ENCODE measurements around the gene LTBP4.
A peak's percentile ranks its signal among the peaks of the same experiment; 100 is the strongest.

LTBP4 gene

DNA sequence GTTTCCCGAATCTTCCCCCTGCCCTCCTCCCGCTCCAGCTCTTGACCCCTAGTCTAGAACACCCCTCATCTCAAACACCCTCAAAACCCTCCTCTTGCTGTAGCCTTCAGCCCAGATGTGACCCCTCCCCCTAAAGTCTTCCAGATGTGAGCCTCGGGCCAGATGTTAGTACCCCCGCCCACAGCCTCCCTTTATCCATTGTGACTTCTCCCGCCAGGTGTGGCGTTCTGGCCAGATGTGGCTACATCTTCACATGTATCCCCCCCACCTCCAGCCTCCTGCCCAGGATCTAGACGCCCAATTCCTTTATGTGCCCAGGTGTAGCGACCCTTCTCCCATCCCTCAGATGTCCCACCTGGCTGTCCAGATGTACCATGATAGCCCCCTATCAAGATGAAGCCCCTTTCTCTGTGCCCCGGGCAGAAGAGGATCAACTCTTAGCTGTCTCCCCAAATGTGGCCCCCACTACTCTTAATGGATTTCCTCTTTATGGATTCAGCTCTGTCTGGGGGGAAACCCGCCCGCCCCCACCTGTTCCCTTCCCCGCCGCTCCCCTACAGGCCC is 517 bp upstream of the LTBP4 start (continued):
- TF ChIP-seq GFI1B (tag by site-specific recombination; IDR thresholded peaks at IDR 0.05): no peak
- TF ChIP-seq ZNF626 (tag by site-specific recombination; IDR thresholded peaks at IDR 0.05): no peak
- peak; percentile 45; the same call in 1 of the 2 replicates for TF ChIP-seq KLF8 (tag by site-specific recombination; IDR thresholded peaks at IDR 0.05)
- no peak for TF ChIP-seq ZNF391 (tag by site-specific recombination; IDR thresholded peaks at IDR 0.05; ENCODE audit: borderline replicate concordance, low read depth)
- TF ChIP-seq ZNF776 (tag by site-specific recombination; IDR thresholded peaks at IDR 0.05; ENCODE audit: borderline replicate concordance): no peak
- TF ChIP-seq ZNF48 (tag by site-specific recombination; IDR thresholded peaks at IDR 0.05): no peak
- TF ChIP-seq, protein P1, sequence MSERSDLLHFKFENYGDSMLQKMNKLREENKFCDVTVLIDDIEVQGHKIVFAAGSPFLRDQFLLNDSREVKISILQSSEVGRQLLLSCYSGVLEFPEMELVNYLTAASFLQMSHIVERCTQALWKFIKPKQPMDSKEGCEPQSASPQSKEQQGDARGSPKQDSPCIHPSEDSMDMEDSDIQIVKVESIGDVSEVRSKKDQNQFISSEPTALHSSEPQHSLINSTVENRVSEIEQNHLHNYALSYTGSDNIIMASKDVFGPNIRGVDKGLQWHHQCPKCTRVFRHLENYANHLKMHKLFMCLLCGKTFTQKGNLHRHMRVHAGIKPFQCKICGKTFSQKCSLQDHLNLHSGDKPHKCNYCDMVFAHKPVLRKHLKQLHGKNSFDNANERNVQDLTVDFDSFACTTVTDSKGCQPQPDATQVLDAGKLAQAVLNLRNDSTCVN (tag by site-specific recombination; optimal IDR thresholded peaks at IDR 0.05): no peak
- TF ChIP-seq ZNF140 (tag by site-specific recombination; IDR thresholded peaks at IDR 0.05): no peak
- TF ChIP-seq, protein P2, sequence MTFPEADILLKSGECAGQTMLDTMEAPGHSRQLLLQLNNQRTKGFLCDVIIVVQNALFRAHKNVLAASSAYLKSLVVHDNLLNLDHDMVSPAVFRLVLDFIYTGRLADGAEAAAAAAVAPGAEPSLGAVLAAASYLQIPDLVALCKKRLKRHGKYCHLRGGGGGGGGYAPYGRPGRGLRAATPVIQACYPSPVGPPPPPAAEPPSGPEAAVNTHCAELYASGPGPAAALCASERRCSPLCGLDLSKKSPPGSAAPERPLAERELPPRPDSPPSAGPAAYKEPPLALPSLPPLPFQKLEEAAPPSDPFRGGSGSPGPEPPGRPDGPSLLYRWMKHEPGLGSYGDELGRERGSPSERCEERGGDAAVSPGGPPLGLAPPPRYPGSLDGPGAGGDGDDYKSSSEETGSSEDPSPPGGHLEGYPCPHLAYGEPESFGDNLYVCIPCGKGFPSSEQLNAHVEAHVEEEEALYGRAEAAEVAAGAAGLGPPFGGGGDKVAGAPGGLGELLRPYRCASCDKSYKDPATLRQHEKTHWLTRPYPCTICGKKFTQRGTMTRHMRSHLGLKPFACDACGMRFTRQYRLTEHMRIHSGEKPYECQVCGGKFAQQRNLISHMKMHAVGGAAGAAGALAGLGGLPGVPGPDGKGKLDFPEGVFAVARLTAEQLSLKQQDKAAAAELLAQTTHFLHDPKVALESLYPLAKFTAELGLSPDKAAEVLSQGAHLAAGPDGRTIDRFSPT (tag by site-specific recombination; IDR thresholded peaks at IDR 0.05): no peak
- TF ChIP-seq ZNF677 (tag by site-specific recombination; IDR thresholded peaks at IDR 0.05): no peak
- TF ChIP-seq ZSCAN5A (tag by site-specific recombination; IDR thresholded peaks at IDR 0.05): no peak
- no peak for TF ChIP-seq GLI2 (tag by site-specific recombination; IDR thresholded peaks at IDR 0.05; ENCODE audit: borderline replicate concordance, low read depth)
- TF ChIP-seq ZSCAN23 (tag by site-specific recombination; IDR thresholded peaks at IDR 0.05): no peak
- no peak for TF ChIP-seq ZNF266 (tag by site-specific recombination; IDR thresholded peaks at IDR 0.05; ENCODE audit: low read depth)
- no peak for TF ChIP-seq TRIM28 (IDR thresholded peaks at IDR 0.05; ENCODE audit: borderline replicate concordance, low read length)
- TF ChIP-seq, protein P3, sequence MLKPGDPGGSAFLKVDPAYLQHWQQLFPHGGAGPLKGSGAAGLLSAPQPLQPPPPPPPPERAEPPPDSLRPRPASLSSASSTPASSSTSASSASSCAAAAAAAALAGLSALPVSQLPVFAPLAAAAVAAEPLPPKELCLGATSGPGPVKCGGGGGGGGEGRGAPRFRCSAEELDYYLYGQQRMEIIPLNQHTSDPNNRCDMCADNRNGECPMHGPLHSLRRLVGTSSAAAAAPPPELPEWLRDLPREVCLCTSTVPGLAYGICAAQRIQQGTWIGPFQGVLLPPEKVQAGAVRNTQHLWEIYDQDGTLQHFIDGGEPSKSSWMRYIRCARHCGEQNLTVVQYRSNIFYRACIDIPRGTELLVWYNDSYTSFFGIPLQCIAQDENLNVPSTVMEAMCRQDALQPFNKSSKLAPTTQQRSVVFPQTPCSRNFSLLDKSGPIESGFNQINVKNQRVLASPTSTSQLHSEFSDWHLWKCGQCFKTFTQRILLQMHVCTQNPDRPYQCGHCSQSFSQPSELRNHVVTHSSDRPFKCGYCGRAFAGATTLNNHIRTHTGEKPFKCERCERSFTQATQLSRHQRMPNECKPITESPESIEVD (tag by site-specific recombination; IDR thresholded peaks at IDR 0.05): no peak
- no peak for TF ChIP-seq ZXDB (tag by site-specific recombination; IDR thresholded peaks at IDR 0.05)
- no peak for TF ChIP-seq ZNF24 (tag by site-specific recombination; IDR thresholded peaks at IDR 0.05)
- TF ChIP-seq, protein P4, sequence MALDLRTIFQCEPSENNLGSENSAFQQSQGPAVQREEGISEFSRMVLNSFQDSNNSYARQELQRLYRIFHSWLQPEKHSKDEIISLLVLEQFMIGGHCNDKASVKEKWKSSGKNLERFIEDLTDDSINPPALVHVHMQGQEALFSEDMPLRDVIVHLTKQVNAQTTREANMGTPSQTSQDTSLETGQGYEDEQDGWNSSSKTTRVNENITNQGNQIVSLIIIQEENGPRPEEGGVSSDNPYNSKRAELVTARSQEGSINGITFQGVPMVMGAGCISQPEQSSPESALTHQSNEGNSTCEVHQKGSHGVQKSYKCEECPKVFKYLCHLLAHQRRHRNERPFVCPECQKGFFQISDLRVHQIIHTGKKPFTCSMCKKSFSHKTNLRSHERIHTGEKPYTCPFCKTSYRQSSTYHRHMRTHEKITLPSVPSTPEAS (tag by site-specific recombination; IDR thresholded peaks at IDR 0.05): no peak
- TF ChIP-seq ZNF530 (tag by site-specific recombination; IDR thresholded peaks at IDR 0.05; ENCODE audit: low read depth): no peak
- no peak for TF ChIP-seq ZNF558 (tag by site-specific recombination; IDR thresholded peaks at IDR 0.05)
- peak; percentile 98 for TF ChIP-seq SCRT2 (tag by site-specific recombination; IDR thresholded peaks at IDR 0.05)
- TF ChIP-seq ZNF112 (tag by site-specific recombination; IDR thresholded peaks at IDR 0.05): no peak
- TF ChIP-seq ZNF600 (tag by site-specific recombination; IDR thresholded peaks at IDR 0.05): 0 out of 2 replicates have a peak, but pooled peaks have one; percentile 46
- TF ChIP-seq IKZF3 (tag by site-specific recombination; IDR thresholded peaks at IDR 0.05): no peak
- no peak for TF ChIP-seq ZNF596 (tag by site-specific recombination; IDR thresholded peaks at IDR 0.05)
- TF ChIP-seq, protein P5, sequence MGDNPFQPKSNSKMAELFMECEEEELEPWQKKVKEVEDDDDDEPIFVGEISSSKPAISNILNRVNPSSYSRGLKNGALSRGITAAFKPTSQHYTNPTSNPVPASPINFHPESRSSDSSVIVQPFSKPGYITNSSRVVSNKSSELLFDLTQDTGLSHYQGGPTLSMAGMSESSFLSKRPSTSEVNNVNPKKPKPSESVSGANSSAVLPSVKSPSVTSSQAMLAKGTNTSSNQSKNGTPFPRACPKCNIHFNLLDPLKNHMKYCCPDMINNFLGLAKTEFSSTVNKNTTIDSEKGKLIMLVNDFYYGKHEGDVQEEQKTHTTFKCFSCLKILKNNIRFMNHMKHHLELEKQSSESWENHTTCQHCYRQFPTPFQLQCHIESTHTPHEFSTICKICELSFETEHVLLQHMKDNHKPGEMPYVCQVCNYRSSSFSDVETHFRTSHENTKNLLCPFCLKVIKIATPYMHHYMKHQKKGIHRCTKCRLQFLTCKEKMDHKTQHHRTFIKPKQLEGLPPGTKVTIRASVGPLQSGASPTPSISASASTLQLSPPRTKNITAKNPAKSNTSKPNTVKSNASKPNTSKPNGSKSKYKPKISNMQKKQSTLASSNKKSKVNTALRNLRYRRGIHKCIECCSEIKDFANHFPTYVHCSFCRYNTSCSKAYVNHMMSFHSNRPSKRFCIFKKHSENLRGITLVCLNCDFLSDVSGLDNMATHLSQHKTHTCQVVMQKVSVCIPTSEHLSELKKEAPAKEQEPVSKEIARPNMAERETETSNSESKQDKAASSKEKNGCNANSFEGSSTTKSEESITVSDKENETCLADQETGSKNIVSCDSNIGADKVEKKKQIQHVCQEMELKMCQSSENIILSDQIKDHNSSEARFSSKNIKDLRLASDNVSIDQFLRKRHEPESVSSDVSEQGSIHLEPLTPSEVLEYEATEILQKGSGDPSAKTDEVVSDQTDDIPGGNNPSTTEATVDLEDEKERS (tag by site-specific recombination; IDR thresholded peaks at IDR 0.05): no peak
- TF ChIP-seq ZNF202 (tag by site-specific recombination; IDR thresholded peaks at IDR 0.05; ENCODE audit: borderline replicate concordance): no peak
- TF ChIP-seq ZNF157 (tag by site-specific recombination; IDR thresholded peaks at IDR 0.05): no peak
- TF ChIP-seq ZNF394 (tag by site-specific recombination; IDR thresholded peaks at IDR 0.05; ENCODE audit: borderline replicate concordance): no peak
